Kasumi-1 (cell line): Measurements from ENCODE around the gene C19orf53.
"Not testable (repeated sequence)": the region's sequence is repeated elsewhere in the genome, so short reads cannot be mapped to it uniquely, and the experiment has no call there.

Source experiments
- DNase-seq, 2 experiments: peaks; one replicate each; lab custom pipeline; 2025; lab: John Stamatoyannopoulos, UW

C19orf53 gene

DNA sequence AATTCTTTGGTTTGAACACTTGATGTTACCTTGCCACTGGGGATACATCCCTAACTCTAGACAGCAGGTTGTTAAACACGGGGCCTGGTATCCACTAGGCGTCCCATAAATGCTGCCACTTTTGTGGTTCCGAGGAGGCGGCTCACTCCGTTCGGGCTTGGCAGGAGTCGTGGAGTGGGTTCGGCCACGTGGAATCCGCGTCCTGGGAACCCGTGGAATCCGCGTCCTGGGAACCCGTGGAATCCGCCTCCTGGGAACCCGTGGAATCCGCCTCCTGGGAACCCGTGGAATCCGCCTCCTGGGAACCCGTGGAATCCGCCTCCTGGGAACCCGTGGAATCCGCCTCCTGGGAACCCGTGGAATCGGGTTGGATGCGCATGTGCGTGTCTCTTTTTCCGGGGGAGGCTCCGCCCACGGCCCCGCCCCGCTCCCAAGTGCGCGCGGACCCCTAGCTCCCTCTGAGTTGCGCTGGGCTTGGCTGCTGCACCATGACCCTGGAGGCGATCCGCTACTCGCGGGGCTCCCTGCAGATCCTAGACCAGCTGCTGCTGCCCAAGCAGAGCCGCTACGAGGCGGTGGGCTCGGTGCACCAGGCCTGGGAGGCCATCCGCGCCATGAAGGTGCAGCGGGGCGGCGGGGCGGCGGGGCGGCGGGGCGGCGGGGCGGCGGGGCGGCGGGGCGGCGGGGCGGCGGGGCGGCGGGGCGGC lies 10.0 kb upstream of the C19orf53 start, which contains the start of gene MRI1:
TSS of gene MRI1 (plus strand) at position 422 of the 707 bp plus-strand sequence. CDS start at position 489, 67 bp downstream.
- DNase-seq = peak; percentile 57 to 65

DNA sequence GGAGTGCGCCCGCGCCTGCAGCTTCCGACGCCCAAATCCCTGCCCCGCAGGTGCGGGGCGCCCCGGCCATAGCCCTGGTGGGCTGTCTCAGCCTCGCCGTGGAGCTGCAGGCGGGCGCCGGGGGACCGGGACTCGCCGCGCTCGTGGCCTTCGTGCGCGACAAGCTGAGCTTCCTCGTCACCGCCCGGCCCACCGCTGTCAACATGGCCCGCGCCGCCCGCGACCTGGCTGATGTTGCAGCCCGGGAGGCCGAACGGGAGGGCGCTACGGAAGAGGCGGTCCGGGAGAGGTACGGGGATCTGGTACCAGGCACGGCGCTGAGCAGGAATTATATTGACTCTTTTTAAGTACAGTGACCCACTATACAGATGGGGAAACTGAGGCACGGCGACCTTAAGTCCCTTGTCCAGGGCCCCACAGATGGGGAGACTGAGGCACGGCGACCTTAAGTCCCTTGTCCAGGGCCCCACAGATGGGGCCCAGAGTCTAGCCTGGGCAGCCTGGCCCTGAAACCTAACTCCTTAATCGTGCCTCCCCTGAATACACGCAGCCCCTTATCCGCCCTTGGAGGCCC lies 9.3 kb upstream of the C19orf53 start:
- DNase-seq = no peak

DNA sequence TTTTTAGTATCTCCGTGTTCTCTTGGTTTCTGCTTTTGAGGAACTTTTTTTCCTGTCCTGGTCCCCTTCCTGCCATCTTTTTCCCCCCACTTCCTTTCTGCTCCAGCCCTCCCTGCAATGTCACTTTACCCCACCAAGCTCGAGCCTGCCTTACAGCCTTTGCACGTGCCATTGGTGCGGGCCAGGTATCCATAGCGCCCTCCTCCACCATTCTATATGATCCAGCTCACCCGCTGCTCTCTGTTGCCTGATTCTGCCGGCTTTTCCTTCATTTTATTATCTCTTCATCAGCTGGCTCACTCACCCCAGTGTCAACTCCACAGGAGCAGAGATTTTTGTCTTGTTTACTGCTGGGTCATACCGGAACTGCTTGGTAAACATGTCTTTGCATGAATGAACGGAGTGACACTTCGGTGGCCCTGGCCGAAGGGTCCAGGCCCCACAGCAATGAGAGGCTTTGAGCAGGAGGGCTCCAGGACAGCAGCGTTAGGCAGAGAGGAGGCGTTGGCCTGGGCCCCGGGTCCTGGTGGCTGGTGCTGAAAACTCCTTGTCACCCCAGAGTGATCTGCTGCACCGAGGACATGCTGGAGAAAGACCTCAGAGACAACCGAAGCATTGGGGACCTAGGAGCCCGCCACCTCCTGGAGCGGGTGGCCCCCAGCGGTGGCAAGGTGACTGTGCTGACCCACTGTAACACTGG lies 8.7 kb upstream of the C19orf53 start:
- peak; percentile 29 to 35 for DNase-seq

DNA sequence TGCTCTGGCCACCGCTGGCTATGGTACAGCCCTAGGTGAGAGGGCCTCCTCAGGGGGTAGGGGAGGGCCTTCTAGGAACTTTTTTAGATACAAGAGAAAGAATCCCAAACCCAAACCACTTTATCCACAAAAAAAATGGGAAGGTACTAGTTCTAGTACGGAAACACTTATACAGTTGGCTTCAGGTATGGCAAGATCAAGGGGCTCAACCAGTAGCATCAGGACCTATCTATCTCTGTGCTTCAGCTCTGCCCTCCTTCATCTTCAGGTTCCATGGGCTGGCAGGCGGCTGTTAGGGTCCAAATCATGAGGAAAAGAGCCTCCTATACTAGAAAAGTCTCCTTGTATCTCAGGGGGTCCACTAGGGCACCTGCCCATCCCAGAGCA lies 8.2 kb upstream of the C19orf53 start:
- no peak for DNase-seq

DNA sequence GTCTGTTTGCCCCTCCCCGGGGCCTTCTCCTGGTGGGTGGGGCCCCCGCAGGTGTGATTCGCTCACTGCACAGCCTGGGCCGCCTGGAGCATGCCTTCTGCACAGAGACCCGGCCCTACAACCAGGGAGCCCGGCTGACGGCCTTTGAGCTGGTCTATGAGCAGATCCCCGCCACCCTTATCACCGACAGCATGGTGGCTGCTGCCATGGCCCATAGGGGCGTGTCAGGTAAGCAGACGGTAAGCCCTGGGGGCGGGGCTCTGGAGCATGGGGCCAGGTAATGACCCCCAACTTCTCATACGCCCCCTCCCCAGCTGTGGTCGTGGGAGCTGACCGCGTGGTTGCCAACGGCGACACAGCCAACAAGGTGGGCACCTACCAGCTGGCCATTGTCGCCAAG lies 5.7 kb upstream of the C19orf53 start:
- no peak for DNase-seq

DNA sequence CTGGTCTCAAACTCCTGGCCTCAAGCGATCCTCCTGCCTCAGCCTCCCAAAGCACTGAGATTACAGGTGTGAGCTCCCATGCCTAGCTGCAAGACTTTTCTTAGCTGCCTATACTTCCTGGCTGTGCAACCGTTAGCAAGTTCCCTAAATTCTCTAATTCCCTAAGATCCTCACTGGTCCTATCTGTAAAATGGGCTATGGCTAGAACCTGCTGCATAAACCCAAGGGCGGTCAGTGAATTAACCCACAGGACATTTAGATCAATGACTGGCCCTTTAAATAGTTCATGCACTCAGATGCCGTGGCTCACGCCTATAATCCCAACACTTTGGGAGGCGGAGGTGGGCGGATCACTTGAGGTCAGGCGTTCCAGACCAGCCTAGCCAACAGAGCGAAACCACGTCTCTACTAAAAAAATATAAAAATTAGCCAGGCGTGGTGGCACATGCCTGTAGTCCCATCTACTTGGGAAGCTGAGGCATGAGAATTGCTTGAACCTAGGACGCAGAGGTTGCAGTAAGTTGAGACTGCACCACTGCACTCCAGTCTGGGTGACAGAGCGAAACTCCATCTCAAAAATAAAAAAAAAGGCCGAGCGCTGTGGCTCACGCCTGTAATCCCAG lies 4.1 kb upstream of the C19orf53 start:
- DNase-seq = no peak

DNA sequence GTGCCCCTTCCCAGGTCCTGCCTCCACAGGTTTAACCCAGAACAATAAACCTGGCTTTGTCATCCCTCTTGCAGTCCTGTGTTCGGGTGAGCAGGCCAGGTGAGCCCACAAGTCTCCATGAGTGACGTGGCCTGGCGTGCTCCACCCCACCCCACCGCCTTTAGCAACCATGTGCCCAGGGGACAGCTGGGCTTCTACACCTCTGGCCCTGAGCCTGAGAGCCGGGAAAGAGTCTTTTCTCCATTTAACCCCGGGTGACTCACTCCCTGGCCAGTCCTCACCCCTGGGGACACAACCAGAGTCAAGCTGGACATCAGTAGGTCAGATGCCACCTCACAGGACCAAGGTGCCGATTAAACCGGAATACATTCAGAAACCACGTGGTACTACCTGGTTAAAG lies 4.1 kb downstream of the C19orf53 start:
- no peak for DNase-seq

DNA sequence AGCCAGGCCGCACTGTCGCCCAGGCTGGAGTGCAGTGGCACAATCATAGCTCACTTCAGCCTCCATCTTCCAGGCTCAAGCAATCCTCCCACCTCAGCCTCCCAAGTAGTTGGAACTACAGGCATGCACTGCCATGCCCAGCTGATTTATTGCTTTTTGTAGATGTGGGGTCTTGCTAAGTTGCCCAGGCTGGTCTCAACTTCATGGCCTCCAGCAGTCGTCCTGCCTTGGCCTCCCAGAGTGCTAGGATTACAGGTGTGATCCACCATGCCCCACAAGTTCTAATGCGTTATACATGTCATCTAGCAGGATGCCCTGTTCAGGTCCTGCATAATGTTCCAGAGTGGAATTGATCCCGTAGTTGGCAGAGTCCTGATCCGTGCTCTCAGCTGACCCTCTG lies 4.6 kb downstream of the C19orf53 start:
- DNase-seq = no peak

DNA sequence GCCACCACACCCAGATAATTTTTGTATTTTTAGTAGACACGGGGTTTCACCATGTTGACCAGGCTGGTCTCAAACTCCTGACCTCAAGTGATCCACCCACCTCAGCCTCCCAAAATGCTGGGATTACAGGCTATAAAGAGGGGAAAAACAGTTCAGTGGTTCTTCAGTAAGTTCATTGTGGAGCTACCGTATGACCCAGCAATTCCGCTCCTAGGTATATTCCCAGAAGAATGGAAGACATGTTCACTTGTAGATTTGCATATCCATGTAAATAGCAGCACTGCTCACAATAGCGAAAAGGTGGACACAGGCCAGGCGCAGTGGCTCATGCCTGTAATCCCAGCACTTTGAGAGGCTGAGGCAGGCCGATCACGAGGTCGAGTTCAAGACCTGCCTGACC lies 5.5 kb downstream of the C19orf53 start:
- not testable (repeated sequence) for DNase-seq

DNA sequence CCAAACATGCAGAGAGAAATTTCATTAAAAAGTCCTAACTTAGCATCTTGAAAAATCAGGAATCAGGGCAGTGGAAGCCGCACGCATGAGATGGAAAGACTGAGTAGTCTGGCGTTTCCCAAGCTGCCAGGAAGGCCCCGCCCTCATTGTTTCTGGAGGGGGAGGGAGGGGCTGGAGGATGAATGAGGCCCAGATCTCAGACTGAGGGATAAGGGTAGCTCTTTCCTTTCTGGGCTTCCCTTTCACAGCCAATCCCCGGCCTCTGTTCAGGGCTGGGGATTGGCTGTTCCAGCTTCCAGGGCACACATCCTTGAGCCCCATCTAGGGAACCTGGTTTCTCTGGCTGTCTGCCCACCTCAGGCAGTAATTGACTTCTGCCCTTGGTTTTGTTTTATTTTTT lies 7.3 kb downstream of the C19orf53 start:
- no peak for DNase-seq

DNA sequence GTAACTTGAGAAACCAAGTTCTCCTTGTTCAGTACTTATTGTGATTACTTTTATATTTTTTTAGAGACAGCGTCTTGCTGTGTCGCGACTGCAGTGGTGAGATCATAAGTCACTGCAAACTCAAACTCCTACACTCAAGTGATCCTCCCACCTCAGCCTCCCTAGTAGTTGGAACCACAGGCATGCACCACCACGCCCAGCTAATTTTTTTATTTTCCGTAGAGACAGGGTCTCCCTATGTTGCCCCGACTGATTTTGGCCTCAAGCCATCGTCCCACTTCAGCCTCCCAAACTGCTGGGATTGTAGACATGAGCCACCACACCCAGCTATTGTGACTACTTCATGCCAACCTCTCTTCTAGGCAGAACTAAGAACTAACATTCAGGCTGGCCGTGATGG lies 8.3 kb downstream of the C19orf53 start:
- DNase-seq = no peak

DNA sequence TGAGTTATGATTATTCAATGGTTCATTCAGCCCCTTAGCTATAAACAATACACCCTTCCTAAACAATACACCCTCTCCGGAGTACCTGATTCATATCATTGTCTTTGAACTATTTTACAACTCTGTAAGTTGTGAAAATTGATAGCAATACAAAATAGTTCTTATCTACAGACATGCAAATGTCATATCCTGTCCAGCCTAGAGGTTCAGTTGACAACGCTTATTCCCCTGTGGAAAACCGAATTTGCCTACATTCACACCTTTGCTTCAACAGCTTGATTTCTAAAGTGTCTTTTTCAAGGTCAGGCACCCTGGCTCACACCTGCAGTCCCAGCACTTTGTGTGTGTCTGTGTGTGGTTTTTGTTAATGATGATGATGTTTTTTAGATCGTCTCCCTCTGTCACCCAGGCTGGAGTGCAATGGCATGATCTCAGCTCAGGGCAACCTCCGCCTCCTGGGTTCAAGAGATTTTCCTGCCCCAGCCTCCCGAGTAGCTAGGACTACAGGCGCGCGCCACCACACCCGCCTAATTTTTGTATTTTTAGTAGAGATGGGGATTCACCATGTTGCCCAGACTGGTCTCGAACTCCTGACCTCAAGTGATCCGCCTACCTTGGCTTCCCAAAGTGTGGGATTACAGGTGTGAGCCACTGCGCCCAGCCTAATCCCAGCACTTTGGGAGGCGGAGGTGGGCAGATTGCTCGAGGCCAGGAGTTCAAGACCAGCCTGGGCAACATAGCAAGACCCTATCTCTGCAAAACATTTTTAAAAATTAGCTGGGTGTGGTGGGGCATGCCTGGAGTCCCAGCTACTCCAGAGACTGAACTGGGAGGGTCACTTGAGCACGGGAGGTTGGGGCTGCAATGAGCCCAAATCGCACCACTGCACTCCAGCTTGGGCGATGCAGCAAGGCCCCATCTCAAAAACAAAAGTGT lies 9.6 kb downstream of the C19orf53 start:
- no peak for DNase-seq

DNA sequence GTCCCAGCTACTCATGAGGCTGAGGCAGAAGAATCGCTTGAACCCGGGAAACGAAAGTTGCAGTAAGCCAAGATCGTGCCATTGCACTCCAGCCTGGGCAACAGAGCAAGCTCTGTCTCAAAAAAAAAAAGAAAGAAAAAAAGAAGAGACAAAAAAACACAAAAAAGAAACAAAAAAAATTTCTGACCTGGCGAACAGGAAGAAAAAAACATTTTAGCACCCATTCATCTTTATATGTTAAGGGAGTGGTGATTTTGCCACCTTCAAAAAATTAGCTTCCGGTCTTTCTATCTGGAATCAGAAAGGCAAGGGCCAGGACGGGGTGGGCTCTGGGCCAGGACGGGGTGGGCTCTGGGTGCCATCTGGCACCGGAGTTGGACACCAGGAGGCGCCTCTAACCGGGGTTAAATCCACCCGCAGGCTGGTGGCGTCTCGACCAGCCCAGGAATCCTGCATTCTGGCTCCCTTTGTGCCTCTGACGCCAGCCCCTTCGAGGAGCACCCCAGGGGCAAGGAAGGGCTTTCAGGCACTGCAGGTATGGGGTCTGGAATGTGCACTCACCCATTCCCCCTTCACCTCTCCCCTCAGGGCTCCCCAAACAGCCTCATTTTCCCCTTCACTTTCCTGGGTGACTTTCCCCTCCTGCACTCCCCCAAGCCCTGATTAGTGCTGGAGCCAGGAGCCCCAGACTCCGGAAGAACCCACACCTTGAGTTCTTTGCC lies 10.6 kb downstream of the C19orf53 start:
- DNase-seq = peak; percentile 48 to 57

DNA sequence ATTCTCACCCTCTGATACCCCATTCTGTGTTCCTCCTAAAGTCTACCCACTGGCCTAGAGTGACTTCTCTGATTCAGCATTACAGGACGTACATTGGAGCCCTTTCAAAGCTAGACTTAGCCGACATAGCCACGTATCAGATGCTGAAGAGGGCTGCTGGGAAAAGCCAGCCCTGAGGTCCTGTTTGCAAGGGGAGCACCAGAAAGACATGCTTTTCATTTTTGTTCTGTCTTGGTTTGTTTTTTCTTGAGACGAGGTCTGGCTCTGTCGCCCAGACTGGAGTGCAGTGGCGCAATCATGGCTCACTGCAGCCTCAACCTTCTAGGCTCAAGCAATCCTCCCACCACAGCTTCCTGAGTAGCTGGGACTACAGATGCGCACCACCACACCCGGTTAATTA lies 14.7 kb downstream of the C19orf53 start:
- peak; percentile 60 to 61 for DNase-seq

DNA sequence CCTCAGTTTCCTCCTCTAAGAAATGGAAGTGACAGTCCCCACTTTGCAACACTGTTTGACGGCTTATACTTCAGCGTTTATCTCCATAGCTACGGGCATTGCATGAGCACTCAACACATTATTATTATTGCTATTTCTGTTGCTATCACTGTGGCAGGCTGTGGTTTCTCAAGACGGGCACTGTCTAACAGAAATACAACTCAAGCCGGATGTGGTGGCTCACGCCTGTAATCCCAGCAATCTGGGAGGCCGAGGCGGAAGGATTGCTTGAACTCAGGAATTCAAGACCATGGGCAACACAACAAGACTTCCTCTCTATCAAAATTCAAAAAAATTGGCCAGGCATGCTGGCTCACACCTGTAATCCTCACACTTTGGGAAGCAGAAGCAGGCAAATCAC lies 16.1 kb downstream of the C19orf53 start:
- DNase-seq = peak; percentile 87 to 88

DNA sequence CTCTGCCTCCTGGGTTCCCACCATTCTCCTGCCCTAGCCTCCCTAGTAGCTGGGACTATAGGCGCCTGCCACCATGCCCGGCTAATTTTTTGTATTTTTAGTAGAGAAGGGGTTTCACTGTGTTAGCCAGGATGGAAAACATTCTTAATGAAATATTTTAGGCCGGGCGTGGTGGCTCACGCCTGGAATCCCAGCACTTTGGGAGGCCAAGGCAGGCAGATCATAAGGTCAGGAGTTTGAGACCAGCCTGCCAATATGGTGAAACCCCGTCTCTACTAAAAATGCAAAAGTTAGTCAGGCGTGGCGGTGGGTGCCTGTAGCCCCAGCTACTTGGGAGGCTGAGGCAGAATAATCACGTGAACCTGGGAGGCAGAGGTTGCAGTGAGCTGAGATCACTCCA lies 19.1 kb downstream of the C19orf53 start:
- not testable (repeated sequence) for DNase-seq

DNA sequence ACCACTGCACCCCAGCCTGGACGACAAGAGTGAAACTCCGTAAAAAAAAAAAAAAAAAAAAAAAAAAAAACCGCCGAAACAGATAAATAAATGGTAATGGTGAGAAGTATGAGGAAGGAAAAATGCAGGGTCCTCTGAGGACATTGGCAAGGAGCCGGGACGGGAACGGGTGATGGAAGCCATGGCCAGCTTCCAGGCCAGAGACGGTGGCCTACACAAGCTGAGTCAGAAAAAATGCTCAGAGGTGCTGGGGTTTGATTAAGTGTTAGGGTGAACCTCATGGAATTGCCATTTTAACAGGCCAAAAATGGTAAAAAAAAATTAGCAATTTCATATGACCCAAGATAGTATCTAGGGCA lies 20.1 kb downstream of the C19orf53 start:
- no peak for DNase-seq

DNA sequence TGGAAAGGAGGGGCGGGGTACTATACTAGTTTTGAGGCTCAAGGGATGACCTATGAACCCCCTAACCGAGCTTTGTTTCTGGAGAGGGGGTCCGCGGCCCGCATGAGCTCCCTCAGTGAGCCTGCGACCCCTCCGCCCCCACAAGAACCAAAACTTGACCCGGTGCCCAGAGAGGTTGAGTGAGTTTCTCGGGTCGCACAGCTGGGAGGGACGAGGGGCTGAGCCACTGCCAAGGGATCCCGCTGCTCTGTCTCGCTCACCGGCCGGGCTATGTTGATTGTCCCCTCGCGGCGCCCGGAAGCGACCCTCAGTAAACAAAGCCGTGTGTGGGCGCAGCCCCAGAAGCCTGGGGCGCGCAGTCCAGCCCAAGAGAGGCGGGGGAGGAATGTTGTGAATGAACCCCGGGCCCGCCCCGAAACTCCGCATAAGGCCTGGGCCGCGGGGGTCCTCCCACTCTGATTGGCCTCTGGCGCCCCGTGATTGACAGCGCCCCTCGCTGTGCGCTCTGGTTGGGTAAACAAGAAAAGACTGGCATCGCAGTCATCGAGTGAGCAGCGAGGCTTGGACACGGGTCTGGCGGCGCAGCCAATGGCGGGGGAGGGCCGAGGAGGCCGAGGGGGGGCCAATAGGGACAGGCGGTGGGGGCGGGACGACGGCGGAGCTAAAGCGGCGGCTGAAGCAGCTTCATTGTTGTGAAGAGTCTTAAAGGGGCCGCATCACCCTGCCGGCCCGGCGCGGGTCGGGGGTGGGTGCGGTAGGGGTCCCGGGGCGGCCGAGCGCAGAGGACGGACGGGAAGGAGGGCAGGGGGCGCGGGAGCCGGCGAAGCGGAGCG lies 20.7 kb downstream of the C19orf53 start, which contains the start of gene ZSWIM4:
TSS of gene ZSWIM4 (plus strand) at position 687 of the 833 bp plus-strand sequence. CDS start 206 bp downstream, outside the sequence.
- DNase-seq = peak; percentile 97 to 98

DNA sequence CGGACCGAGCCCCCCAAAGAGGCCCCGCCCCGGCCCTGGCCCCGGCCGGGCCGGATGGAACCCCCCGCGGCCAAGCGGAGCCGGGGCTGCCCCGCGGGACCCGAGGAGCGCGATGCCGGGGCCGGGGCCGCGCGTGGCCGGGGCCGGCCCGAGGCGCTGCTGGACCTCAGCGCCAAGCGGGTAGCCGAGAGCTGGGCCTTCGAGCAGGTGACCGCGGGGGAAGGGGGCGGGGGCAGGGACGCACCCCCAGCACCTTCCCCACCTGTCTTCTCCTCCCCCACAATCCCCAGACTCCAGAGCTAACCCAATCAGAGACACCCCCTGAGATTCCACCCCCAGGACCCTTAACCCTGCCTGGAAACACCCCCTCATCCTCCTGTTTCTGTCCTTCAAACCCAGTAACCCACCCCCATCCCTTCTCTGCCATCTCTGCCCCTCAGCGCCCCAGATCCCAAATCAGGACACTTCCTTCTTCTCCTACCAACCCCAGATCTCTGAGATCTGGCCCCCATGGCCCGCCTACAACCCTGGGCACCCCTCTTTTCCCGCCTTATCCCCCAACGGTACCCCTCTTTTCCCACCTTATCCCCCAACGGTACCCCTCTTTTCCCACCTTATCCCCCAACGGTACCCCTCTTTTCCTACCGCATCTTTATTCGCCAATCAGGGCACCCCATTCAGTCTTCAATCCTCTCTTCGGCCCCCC lies 21.5 kb downstream of the C19orf53 start:
- no peak for DNase-seq
